Astrocyte of the cerebellum (primary cell): ENCODE results near the gene PRKCE.

Experiments
- DNase-seq: peaks from one replicate; pipeline ENCODE4 v3.0.0-alpha.2; 2011; ENCODE audit warnings: low read depth
- H3K4me3 ChIP-seq: 2 replicates; pipeline ENCODE4 v1.5.1; 2011; ENCODE audit warnings: mild to moderate bottlenecking, low read depth, low read length, moderate library complexity
- CTCF ChIP-seq: IDR thresholded peaks from 2 replicates; pipeline ENCODE4 v1.5.1; 2012; ENCODE audit warnings: low read length, low read depth, moderate library complexity, mild to moderate bottlenecking; ENCODE audit errors: missing control alignments
- in situ Hi-C: cut with HindIII; loops from 2 replicates; pipeline ENCODE4 v1.10.0; 2017; ENCODE audit warnings: low sequenced_read_pairs

The PRKCE gene

DNA sequence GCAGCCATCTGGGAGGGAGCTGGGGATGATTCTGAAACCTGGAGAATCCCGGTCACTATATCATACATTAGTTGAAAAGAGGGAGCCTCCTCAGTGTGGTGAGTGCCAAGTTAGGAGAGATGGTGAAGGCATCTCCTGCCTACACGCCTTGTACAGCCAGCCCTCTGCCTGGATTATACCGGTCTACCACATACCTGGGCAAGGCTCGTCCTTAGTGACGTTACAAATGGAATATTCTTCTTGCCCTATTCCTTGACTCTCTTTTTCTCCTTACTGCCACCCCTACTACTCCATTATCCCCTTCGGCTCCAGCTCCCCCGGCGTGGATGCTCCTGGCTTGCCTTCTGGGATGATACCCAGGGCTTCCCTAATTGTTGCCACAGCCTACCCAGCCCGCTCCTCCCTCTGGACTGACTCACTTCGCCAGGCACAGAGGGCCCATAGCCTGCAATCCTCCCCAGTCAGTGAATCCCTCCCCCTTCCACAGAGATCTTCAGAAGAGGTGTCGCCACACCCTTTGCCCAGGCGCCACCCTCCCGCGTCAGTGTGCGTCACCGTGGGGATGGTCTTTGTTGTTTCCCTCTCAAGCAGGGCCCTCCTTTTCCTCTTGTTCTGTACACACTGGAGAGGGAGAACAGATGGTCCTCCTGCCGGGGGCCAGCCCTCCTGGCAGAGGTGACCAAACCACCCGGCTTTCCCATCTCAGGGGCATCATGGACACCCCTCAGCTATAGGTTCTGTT, 530.5 kb downstream of the PRKCE start:
- in situ Hi-C loops: loop anchor here (5.0 to 10.0 kb wide), 2 partner anchors 55 to 73 kb away; no protein-coding TSS in a partner anchor
- H3K4me3 ChIP-seq: no peak overlapping the region
- no peak for DNase-seq
- TF ChIP-seq CTCF: no peak

DNA sequence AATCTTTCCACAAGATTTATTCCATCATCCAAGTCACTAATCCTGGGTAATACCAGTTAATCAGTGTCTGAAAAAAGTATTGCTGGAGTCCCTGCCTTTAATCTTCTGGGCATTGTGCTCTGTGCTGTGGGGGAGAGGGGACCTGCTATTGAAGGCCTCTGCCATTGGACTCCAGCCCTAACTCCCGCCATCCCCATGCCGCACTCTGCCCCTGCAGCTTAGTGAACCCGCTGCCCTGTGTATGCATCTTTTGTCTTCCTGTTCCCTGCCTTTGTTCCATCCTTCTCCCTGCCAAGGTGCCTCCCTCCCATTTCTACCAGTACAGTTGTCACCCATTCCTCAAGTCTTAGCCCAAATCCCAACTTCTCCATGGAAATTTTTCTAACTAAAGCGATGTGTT, 532.0 kb downstream of the PRKCE start:
- no peak for DNase-seq
- in situ Hi-C loops: loop anchor here (5.0 to 10.0 kb wide), 2 partner anchors 56 to 71 kb away; no protein-coding TSS in a partner anchor

DNA sequence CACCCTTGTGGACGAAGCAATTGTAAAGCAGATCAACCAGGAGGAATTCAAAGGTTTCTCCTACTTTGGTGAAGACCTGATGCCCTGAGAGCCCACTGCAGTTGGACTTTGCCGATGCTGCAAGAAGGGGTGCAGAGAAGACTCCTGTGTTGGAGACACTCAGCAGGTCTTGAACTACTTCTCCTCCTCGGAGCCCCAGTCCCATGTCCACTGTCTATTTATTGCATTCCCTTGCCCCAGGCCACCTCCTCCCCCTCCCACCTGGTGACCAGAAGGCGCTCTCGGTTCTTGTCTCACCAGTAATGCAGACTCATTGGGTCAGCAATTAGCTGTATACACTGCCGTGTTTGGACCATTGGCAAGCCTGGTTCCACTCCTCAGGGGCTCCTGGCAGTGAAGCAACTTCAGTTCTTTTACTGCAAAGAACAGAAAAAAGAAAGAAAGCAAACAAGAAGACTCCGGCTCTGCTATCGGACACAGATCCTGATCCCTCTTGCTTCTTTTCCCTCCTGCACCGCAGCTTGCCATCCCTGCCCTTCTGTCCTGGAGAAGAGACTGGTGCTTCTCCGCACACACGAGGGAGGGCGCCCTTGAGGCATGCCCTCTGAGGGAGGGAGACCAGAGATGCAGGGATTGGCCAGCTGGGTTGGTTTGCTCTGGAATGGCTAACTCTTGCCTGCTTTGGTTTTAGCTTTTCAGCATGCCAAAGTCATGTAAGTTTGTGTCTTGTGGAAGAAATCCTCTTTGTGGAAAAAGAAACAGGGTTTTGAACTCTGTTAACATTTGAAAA, 533.5 kb downstream of the PRKCE start:
- TF ChIP-seq CTCF: no peak
- in situ Hi-C loops: loop anchor here (5.0 to 10.0 kb wide), 2 partner anchors 58 to 70 kb away; no protein-coding TSS in a partner anchor
- no peak for DNase-seq

More for the DNA sequence above, 532.0 kb downstream of the PRKCE start:
- no peak overlapping the region for H3K4me3 ChIP-seq
- TF ChIP-seq CTCF: no peak

GRCh38 chr2:46187112-46187618, 535.7 kb downstream of the PRKCE start:
- in situ Hi-C loops: loop anchor here (10.0 kb wide), 1 partner anchor 68 kb away; no protein-coding TSS in a partner anchor
- peak; percentile 37 for DNase-seq
- TF ChIP-seq CTCF: no peak
- no peak overlapping the region for H3K4me3 ChIP-seq

More for the DNA sequence above, 533.5 kb downstream of the PRKCE start:
- no peak overlapping the region for H3K4me3 ChIP-seq

DNA sequence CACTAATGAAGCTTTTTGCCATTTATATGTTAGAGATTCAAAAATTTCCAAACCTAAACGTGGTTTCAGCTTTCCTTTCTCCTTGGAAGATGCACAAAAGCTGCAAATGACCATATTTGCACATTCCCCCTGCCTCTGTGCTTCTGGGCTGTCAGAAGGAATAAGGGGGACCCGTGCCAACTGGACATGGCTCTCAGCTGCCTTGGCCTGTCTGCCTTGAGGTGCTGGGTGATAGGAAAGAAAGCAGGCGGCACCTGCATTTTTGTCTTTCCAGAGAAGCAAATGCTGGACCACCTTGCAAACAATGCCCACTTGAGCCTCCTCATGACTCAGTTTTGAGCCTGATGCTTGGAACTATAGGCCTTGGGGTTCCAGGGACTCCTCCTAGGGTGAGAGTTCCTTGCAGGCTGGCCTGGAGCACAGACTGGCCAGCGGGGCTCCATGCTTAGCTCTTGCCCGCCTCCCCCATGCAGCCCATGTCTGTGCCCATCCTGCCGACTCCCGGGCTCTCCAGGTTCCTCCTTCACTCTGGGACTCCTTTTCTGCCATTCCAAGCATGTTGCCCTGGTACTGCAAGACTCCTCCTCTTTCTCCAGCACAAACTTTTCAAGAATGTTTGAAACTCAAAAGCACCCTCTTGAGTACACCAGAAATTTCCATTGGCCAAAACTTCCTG, 536.7 kb downstream of the PRKCE start:
- in situ Hi-C loops: loop anchor here (10.0 kb wide), 1 partner anchor 67 kb away; no protein-coding TSS in a partner anchor
- H3K4me3 ChIP-seq: no peak overlapping the region
- TF ChIP-seq CTCF: no peak
- DNase-seq: no peak

DNA sequence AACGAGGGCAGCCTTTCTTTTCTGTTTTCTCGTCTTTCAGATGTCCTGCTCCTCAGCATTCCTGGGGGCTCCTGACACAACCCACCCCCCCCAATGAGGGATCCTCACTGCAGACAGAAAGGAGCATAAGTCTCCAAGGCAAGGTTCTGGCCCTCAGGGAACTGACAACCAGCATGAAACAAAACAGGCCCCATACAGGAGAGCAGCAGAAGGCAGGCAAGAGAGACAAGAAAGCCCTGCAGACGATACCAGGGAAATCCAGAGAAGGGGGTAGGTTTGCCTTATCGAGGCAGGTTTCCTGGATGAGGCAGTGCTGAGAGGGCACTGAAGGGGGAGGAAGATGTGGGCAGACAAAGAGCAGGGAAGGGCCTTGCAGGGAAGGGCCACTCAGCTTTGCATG, 541.9 kb downstream of the PRKCE start:
- in situ Hi-C loops: no loop called here
- no peak for TF ChIP-seq CTCF
- DNase-seq: no peak
- no peak overlapping the region for H3K4me3 ChIP-seq
